ENCODE results near the gene RAB6A. TPM values are rescaled to one million over a fixed set of nuclear protein-coding genes. Genes with fewer than 3 reads are reported as not detected.

RAB6A gene
- total and polyA plus RNA-seq, 10 of the 15 experiments (the other 5 are each of a cell fraction or from before 2014, with no cell fraction given): 9.8 to 107 (median 34.1) TPM

- Histone ChIP-seq H3K27me3 (replicated peaks in 1 of 2; ENCODE audit: control insufficient read depth in 2 of 2, insufficient read depth in 2 of 2, low read length in 1 of 2) (no peaks in the 10 kb centered on the region), H3K4me1 (ENCODE audit: control insufficient read depth, insufficient read depth, low read length) (peaks cover 4% of the 10 kb centered on the region; the same call in 1 of the 2 replicates), H3K27ac (ENCODE audit: control insufficient read depth, insufficient read depth) (no peak overlapping the region), H3K79me2 (ENCODE audit: control insufficient read depth, insufficient read depth, low read length) (peaks cover 5% of the 10 kb centered on the region), H3K9me3 (replicated peaks; ENCODE audit: control insufficient read depth, insufficient read depth, low read length) (no peaks in the 10 kb centered on the region), H3K9ac (ENCODE audit: control insufficient read depth, insufficient read depth, low read length) (no peak overlapping the region), H3K36me3 (ENCODE audit: control insufficient read depth in 2 of 2, insufficient read depth in 2 of 2, low read length in 1 of 2) (no peaks in the 10 kb centered on the region), H3K4me3 (no peak overlapping the region), H2AFZ (ENCODE audit: control insufficient read depth, low read depth, low read length) (no peak overlapping the region), H4K20me1 (ENCODE audit: control insufficient read depth, insufficient read depth) (no peaks in the 10 kb centered on the region), H3K4me2 (ENCODE audit: control insufficient read depth, insufficient read depth) (no peak overlapping the region)
- POLR2A ChIA-PET: no interaction called here
- no peak for DNase-seq (ENCODE audit: low read depth, low spot score)
- CTCF ChIA-PET: interaction anchor here (0.7 kb wide), 1 partner anchor 10 kb away, joined by 3 read pairs; no protein-coding TSS in a partner anchor
- intact Hi-C loops (cut with micrococcal nuclease; ENCODE audit: unreplicated experiment) (no loop called here), in situ Hi-C loops (cut with MboI) (no loop called here)
- 96% methylated on average over 5 of the region's 5 CpGs for WGBS (ENCODE audit: insufficient coverage, insufficient replicate concordance, low lambda C conversion rate, missing lambda C conversion rate)
- TF ChIP-seq E4F1 (IDR thresholded peaks at IDR 0.05; ENCODE audit: borderline replicate concordance, partially characterized antibody) (no peak), RB1 (IDR thresholded peaks at IDR 0.05; ENCODE audit: borderline replicate concordance) (no peak), WRNIP1 (IDR thresholded peaks at IDR 0.05; ENCODE audit: borderline replicate concordance, low read depth, low read length) (no peak), TARDBP (IDR thresholded peaks at IDR 0.05; ENCODE audit: borderline replicate concordance) (no peak), IRF5 (IDR thresholded peaks at IDR 0.05; ENCODE audit: borderline replicate concordance) (no peak), TAF1 (IDR thresholded peaks at IDR 0.05; ENCODE audit: borderline replicate concordance, low read depth, low read length) (no peak)
- RAD21 ChIA-PET (ENCODE audit: unreplicated experiment): interaction anchor here (0.6 kb wide), 1 partner anchor 448 kb away, joined by 3 read pairs; no protein-coding TSS in a partner anchor
- SMC1A ChIA-PET (ENCODE audit: uncharacterized antibody, unreplicated experiment): interaction anchor here (1.5 kb wide), 1 partner anchor 23 kb away, joined by 4 read pairs; the partner anchor contains the start of gene RAB6A
- no peak for FAIRE-seq
- no TSS peak for BruUV-seq (replicated peaks)
- ATAC-seq: no peak
Measured at GRCh38 chr11:73783483-73784020, 22.7 kb upstream of the RAB6A start.

Measured in GM12878 (cell line).